Stimulated activated CD4-positive, alpha-beta T cell treated with anti-CD3 and anti-CD28 coated beads, TNF-alpha, amount 100 ng/mL, for 1 hour (primary cell): ENCODE measurements around the gene PECR.
A peak's percentile ranks its signal among the peaks of the same experiment; 100 is the strongest.
"Not testable (repeated sequence)": the region's sequence is repeated elsewhere in the genome, so short reads cannot be mapped to it uniquely, and the experiment has no call there.

Source experiments
- DNase-seq, 3 donors: peaks; one replicate each; pipeline ENCODE4 v3.0.0-alpha.2; 2020; ENCODE audit warnings: low read depth in 3 of 3, low spot score in 1 of 3

The PECR gene

GRCh38 chr2:216031960-216032689 lies 49.5 kb downstream of the PECR start:
- no peak for DNase-seq

GRCh38 chr2:216030216-216030615 lies 51.4 kb downstream of the PECR start:
- DNase-seq, result no peak

GRCh38 chr2:216029416-216030129 lies 52.0 kb downstream of the PECR start:
- DNase-seq, result no peak

- DNase-seq, result no peak
These were observed 56.8 kb downstream of the PECR start for GRCh38 chr2:216024779-216025336.

- DNase-seq, result peak in 1 of 3 donors; percentile 18
These were observed 58.5 kb downstream of the PECR start for GRCh38 chr2:216023055-216023648.

- no peak for DNase-seq
These were observed 59.6 kb downstream of the PECR start for GRCh38 chr2:216021768-216022565.

GRCh38 chr2:216018709-216019108 lies 62.9 kb downstream of the PECR start:
- DNase-seq, result no peak

GRCh38 chr2:216017365-216017764 lies 64.2 kb downstream of the PECR start:
- DNase-seq, result no peak

GRCh38 chr2:216016581-216016980 lies 65.0 kb downstream of the PECR start:
- DNase-seq, result no peak

- DNase-seq, result no peak
These were observed 65.7 kb downstream of the PECR start for GRCh38 chr2:216015722-216016464.

GRCh38 chr2:216014986-216015385 lies 66.6 kb downstream of the PECR start:
- no peak for DNase-seq

GRCh38 chr2:216014006-216014405 lies 67.6 kb downstream of the PECR start:
- DNase-seq, result no peak

GRCh38 chr2:216013080-216013909 lies 68.3 kb downstream of the PECR start, which contains the start of gene MREG:
Gene MREG (minus strand): TSS chr2:216013551. CDS start chr2:216013327, 224 bp downstream.
- DNase-seq, result peak; percentile 32 to 79 (median 57)

GRCh38 chr2:216012830-216013079 lies 68.9 kb downstream of the PECR start:
- DNase-seq, result no peak

- DNase-seq, result no peak
These were observed 69.3 kb downstream of the PECR start for GRCh38 chr2:216012133-216012829.

GRCh38 chr2:216009215-216009614 lies 72.4 kb downstream of the PECR start:
- DNase-seq, result not testable (repeated sequence)

GRCh38 chr2:216008387-216008786 lies 73.2 kb downstream of the PECR start:
- no peak for DNase-seq

GRCh38 chr2:216006164-216006663 lies 75.4 kb downstream of the PECR start:
- DNase-seq, result no peak
